HAP-1 (cell line): ENCODE results near the gene KCNIP1.
"Not testable (repeated sequence)": the region's sequence is repeated elsewhere in the genome, so short reads cannot be mapped to it uniquely, and the experiment has no call there.

Experiments
- DNase-seq, 2 experiments: peaks; one replicate each; pipeline ENCODE4 v3.0.0-alpha.2; 2016 to 2020; ENCODE audit warnings: low spot score in 2 of 2
- H3K27me3 ChIP-seq: fragments of 250-450 bp; sonication (Bioruptor Pico); 2 replicates; pipeline ENCODE4 v1.5.1; 2020; ENCODE audit warnings: low read depth, mild to moderate bottlenecking, moderate library complexity
- H3K36me3 ChIP-seq: fragments of 250-450 bp; sonication (Bioruptor Pico); replicated peaks from 2 replicates; pipeline ENCODE4 v1.5.1; 2020; ENCODE audit warnings: mild to moderate bottlenecking
- H3K4me1 ChIP-seq: fragments of 250-450 bp; sonication (Bioruptor Pico); 2 replicates; pipeline ENCODE4 v1.5.1; 2020; ENCODE audit warnings: mild to moderate bottlenecking
- H3K4me3 ChIP-seq: fragments of 250-450 bp; sonication (Bioruptor Pico); 2 replicates; pipeline ENCODE4 v1.5.1; 2020; ENCODE audit warnings: mild to moderate bottlenecking, moderate library complexity
- H3K9me3 ChIP-seq: fragments of 250-450 bp; sonication (Bioruptor Pico); 2 replicates; pipeline ENCODE4 v1.5.1; 2020; ENCODE audit warnings: mild to moderate bottlenecking, moderate library complexity
- in situ Hi-C: fragments of 300-500 bp; cut with MboI; formaldehyde crosslinking; loops from 3 replicates; pipeline ENCODE4 v1.14.3; 2020; ENCODE audit warnings: low sequenced_read_pairs, inconsistent platforms, mixed read lengths

The KCNIP1 gene

DNA sequence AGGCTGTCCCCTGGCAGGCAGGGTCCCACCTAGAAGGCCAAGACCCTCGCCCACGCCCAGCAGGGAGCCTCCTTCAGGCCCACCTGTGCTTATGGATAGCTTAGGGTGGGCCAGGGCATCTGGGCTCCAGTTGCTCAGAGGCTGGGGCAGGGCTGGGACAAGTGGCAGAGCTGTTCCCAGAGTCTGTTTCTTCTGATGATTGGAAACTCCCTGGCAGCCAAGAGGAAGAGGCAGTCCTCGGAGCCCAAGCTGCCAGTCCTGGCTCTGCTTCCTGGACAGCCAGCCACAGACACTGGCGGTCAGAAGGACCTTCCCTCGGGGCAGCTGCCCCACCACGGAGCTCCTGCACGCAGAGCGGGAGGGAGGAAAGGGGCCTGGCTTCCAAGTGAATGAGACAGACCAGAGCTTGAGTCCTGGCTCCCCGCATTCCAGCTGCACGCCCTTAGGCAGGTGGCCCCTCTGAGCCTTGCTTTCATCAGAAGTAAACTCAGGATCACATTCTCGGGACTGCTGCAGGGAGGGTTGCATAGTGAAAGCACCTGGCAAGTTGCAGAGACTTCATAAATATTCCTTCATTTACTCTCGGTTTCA lies 241.8 kb downstream of the KCNIP1 start:
- H3K36me3 ChIP-seq, result no peaks in the 10 kb centered on the region
- no peaks in the 10 kb centered on the region for H3K9me3 ChIP-seq
- H3K4me3 ChIP-seq, result no peak overlapping the region
- in situ Hi-C loops, result loop anchor here (10.0 kb wide), 1 partner anchor 589 kb away; no protein-coding TSS in a partner anchor
- peaks cover 3% of the 10 kb centered on the region; the same call in 1 of the 2 replicates for H3K4me1 ChIP-seq
- DNase-seq, result no peak
- peaks cover 12% of the 10 kb centered on the region for H3K27me3 ChIP-seq

DNA sequence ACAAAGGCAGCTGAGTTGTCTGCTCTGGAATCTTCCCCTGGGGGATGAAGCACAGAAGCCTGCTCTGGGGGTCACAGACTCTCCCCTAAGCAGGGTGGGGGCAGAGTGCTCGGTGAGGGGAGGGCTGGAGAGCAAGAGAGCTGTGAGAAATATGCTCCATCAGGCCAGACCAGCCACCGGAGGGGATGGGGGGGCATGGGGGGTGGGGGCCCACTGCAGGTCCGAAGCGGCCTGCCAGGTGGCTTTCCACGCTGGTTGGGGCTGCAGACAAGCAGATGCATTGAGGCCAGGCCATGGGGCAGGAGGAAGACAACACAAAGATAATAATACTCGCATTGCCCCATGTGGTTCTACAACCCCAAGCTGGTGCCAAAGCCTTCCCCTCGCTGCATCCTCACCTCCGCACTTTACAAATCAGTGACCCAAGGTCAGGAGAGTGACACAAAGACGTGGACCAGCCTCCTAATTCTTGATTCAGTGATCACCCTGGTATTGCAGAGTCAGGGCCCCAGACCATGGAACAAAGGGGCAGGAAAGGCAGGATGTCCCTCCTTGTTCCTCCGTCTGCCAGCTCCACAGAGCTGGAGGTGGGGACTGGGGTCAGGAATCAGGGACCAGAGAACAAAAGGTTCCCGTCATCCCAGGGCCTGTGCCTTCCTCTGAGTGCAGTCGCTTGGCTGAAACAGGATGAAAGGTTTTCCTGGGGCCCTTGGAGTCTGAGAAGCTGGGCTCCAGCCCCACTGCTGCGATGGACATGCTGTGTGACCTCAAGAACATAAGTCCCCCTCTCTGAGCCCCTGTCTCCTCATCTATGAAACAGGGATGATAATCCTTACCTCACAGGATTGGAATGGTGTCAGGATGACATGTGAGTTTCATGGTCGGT lies 242.5 kb downstream of the KCNIP1 start:
- no peak for DNase-seq
- Histone ChIP-seq H3K4me3 (no peak overlapping the region), H3K27me3 (peaks cover 12% of the 10 kb centered on the region), H3K9me3 (no peaks in the 10 kb centered on the region), H3K36me3 (no peaks in the 10 kb centered on the region), H3K4me1 (peaks cover 3% of the 10 kb centered on the region; the same call in 1 of the 2 replicates)
- in situ Hi-C loops, result loop anchor here (10.0 kb wide), 1 partner anchor 588 kb away; no protein-coding TSS in a partner anchor

DNA sequence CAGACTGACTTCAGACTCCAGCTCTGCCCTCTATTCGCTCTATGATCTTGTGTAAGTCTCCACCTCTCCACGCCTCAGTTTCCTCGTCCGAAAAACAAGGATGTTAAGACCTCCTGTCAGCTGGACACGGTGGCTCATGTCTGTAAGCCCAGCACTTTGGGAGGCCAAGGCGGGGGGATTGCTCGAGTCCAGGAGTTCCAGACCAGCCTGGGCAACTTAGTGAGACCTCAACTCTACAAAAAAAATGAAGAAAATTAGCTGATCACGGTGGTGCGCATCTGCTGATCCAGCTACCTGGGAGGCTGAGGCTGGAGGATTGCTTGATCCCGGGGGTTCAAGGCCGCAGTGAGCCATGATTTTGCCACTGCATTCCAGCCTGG lies 243.1 kb downstream of the KCNIP1 start:
- no peak overlapping the region for H3K4me3 ChIP-seq
- DNase-seq, result no peak
- in situ Hi-C loops, result loop anchor here (10.0 kb wide), 1 partner anchor 588 kb away; no protein-coding TSS in a partner anchor
- H3K27me3 ChIP-seq, result peaks cover 12% of the 10 kb centered on the region
- H3K9me3 ChIP-seq, result no peaks in the 10 kb centered on the region
- peaks cover 3% of the 10 kb centered on the region; the same call in 1 of the 2 replicates for H3K4me1 ChIP-seq
- no peaks in the 10 kb centered on the region for H3K36me3 ChIP-seq

DNA sequence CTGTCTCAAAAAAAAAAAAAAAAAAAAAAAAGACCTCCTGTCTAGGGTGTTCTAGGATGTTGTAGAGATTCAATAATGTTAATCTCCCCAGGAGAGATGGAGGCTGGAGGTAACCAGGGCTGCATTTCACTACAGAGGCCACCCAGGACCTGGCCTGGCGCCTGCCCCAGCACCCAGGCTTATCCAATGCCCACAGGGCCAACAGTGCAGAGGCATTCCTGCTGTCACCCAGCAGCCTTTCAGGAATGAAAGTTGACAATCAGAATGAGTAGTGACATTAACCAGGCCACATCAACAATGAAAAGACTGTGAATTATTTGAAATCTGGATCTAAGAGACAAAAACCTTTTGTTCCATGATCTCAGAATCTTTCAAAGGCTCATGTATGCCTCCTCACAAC lies 243.5 kb downstream of the KCNIP1 start:
- H3K27me3 ChIP-seq, result peaks cover 12% of the 10 kb centered on the region
- in situ Hi-C loops, result loop anchor here (10.0 kb wide), 1 partner anchor 587 kb away; no protein-coding TSS in a partner anchor
- H3K4me3 ChIP-seq, result no peak overlapping the region
- H3K4me1 ChIP-seq, result peaks cover 3% of the 10 kb centered on the region; the same call in 1 of the 2 replicates
- H3K36me3 ChIP-seq, result no peaks in the 10 kb centered on the region
- DNase-seq, result no peak
- H3K9me3 ChIP-seq, result no peaks in the 10 kb centered on the region

DNA sequence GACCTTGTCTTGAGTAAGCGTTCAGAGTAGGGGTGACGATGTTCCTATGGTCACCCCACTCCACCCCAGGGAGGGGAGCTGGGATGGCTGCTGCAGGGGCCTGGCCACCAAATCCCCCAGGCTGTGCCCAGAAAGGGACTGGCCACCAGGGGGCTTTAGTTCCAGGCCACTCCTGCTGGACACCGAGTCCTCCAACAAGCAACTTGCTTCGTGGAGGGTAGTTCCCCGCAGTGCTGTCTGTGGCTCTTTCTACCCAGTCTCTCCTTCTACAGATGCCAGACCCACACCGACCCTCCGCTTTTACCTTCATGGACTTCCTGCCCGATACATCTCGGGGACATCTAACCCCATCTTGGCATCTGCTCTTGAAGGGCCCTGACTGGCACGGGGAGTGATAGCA lies 244.0 kb downstream of the KCNIP1 start:
- no peaks in the 10 kb centered on the region for H3K9me3 ChIP-seq
- peak in 1 of 2 experiments; percentile 39 for DNase-seq
- in situ Hi-C loops, result loop anchor here (10.0 kb wide), 1 partner anchor 587 kb away; no protein-coding TSS in a partner anchor
- H3K4me3 ChIP-seq, result no peak overlapping the region
- H3K36me3 ChIP-seq, result no peaks in the 10 kb centered on the region
- H3K27me3 ChIP-seq, result peaks cover 12% of the 10 kb centered on the region
- peaks cover 3% of the 10 kb centered on the region; the same call in 1 of the 2 replicates for H3K4me1 ChIP-seq

DNA sequence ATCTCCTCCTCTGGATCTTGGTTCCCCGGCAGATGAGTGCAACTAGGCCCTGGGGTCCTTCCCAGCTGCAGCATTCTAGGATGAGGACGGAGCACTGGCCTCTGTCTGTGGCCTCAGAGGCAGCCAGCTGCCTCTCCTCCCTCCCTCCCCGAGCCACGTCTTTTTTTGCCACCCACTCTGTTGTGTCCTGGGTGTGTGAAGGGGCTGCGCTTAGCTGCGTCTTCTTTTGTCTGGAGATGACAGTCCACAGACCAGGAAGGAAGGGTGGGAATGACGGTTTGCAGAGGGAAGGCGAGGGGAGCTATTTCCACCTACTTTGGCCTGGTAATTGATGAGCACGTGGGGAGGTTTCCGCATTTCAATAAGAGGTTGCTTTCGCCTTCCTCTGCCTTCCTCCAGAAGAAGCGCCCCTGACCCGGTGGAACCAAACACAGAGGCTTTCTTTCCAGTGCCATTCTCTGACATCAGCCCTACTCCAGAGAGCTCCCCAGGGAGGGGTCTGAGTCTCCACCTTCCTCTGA lies 245.2 kb downstream of the KCNIP1 start:
- Histone ChIP-seq H3K4me3 (no peak overlapping the region), H3K27me3 (peaks cover 12% of the 10 kb centered on the region), H3K4me1 (peaks cover 3% of the 10 kb centered on the region; the same call in 1 of the 2 replicates), H3K36me3 (no peaks in the 10 kb centered on the region), H3K9me3 (no peaks in the 10 kb centered on the region)
- in situ Hi-C loops, result loop anchor here (10.0 kb wide), 1 partner anchor 586 kb away; no protein-coding TSS in a partner anchor
- no peak for DNase-seq

DNA sequence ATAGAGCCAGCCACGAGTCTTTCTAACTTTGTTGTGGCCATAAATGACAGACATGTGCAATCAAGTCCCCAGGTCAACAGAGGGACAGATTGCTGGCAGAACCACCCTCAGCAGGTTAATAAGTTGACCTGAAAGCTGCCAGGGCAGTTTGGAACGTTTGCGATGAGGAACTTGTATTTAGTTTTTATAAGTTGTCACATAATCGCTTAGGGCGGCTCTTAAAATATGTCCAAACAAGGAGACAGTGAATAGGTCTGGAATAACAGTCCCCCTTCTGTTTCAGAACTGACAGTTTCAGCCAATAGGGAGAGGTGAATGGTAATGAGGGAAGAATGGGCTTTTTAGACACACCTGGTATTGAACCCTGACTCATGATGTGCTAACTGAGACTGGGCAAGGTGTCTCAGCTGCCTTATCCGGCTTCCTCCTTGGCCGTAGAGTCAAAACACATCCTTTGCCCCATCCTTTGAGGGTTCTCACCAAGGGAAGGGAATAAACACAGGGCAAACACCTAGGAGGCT lies 246.2 kb downstream of the KCNIP1 start:
- peaks cover 7% of the 10 kb centered on the region for H3K27me3 ChIP-seq
- no peak overlapping the region for H3K4me3 ChIP-seq
- H3K4me1 ChIP-seq, result no peaks in the 10 kb centered on the region
- in situ Hi-C loops, result loop anchor here (10.0 kb wide), 1 partner anchor 585 kb away; no protein-coding TSS in a partner anchor
- no peaks in the 10 kb centered on the region for H3K36me3 ChIP-seq
- no peaks in the 10 kb centered on the region for H3K9me3 ChIP-seq
- DNase-seq, result no peak

DNA sequence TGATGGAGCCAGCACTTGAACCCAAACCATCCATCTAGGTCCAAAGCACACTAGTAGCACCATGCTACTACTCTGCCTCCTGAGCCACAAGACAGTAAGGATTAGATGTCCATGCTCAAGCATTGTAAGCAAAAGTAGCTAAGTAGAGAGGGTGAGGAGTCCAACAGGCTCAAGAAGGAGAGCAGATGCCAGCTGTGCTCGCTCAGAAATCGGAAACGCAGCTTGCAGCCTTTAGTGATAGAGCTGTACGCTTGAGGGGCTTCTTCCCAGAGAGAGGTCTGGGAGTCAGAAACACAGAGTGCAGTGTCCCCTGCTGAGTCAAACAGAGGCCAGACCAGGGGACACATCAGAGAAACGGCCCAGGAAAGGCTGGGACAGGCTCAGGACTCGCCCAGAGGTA lies 247.0 kb downstream of the KCNIP1 start:
- in situ Hi-C loops, result no loop called here
- no peaks in the 10 kb centered on the region for H3K9me3 ChIP-seq
- DNase-seq, result no peak
- H3K4me3 ChIP-seq, result no peak overlapping the region
- no peaks in the 10 kb centered on the region for H3K4me1 ChIP-seq
- peaks cover 7% of the 10 kb centered on the region for H3K27me3 ChIP-seq
- no peaks in the 10 kb centered on the region for H3K36me3 ChIP-seq

DNA sequence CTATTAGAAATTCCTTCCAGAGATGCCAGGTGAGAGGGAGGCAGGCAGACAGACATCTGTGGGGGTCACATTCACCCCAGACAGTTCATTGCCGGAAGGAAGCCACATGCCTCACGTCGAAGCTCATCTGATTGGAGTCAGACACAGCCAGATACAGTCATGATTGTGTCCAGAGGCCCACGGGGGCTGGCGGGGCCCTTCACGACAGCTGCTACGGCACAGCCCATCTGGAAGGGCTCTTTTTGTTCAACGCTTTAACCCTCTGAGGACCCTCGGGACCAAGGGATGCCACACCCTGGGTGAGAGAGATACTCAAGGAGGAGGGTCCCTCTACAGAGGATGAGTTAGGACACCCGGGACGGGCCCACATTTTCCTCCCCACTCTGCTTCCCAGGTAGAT lies 247.8 kb downstream of the KCNIP1 start:
- no peak overlapping the region for H3K4me3 ChIP-seq
- in situ Hi-C loops, result no loop called here
- no peaks in the 10 kb centered on the region for H3K36me3 ChIP-seq
- no peak for DNase-seq
- H3K9me3 ChIP-seq, result no peaks in the 10 kb centered on the region
- peaks cover 7% of the 10 kb centered on the region for H3K27me3 ChIP-seq
- H3K4me1 ChIP-seq, result no peaks in the 10 kb centered on the region

DNA sequence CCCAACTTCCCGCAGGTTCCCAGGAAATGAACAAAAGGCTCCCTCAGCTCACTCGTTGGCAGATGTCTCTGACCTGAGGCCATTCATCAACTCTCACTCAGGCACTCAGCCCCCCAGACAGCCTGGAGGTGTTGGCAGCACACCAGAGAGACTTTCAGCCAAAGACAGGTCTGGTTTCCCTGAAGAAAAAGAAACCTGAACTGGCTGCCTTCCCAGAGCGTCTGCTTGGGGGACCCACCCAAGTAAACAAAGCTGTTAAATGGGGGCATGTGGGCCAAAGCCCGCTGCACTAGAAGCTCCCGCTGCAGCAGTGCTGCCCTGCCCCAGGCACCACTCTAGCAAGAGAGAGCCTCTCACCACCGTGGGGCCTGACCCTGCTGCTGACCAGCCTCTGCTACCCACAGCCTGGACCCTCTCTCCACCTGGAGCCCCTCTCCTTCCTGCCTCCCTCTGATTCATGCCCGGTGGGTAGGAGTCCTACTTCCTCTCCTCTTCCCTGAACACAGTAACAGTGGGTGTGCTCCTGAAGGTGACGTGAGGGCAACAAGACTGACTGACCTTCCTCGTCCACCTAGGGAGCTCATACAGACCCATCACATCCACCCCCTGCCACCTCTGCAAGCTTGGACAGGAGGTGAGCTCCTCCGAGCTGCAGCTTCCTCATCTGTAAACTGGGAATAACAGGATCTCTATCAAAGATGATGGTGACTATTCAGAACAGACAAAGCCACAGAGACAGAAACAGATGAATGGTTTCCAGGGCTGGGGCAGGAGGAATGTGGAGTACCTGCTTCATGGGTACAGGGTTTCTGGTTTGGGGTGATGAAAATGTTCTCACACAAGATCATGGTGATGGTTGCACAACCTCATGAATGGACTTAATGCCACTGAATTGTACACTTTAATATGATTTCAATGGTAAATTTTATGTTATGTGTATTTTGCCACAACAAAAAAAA lies 248.7 kb downstream of the KCNIP1 start:
- no peaks in the 10 kb centered on the region for H3K36me3 ChIP-seq
- no peak for DNase-seq

DNA sequence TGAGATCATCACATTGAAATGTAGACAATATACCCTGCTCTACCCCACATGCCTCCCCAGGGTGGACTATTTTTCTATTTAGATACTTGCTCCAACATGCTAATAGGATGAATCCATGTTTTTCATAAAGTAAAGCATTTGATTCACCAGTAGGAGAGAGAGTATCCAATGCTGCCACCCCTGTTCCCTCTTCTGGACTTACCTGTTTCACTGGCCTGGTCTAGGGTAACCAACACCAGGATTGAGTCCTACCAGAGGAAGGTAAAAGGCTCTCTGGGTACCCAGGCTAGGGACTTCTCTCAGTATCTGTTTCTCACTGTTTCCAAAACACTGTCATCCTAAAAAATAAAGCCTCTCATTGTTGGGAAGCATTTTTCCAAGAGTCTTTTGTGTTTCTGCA lies 249.5 kb downstream of the KCNIP1 start:
- in situ Hi-C loops, result no loop called here
- H3K9me3 ChIP-seq, result no peaks in the 10 kb centered on the region

More for the DNA sequence above, 248.7 kb downstream of the KCNIP1 start:
- Histone ChIP-seq H3K9me3 (no peaks in the 10 kb centered on the region), H3K4me1 (no peaks in the 10 kb centered on the region), H3K4me3 (no peak overlapping the region), H3K27me3 (peaks cover 7% of the 10 kb centered on the region)
- in situ Hi-C loops, result no loop called here

DNA sequence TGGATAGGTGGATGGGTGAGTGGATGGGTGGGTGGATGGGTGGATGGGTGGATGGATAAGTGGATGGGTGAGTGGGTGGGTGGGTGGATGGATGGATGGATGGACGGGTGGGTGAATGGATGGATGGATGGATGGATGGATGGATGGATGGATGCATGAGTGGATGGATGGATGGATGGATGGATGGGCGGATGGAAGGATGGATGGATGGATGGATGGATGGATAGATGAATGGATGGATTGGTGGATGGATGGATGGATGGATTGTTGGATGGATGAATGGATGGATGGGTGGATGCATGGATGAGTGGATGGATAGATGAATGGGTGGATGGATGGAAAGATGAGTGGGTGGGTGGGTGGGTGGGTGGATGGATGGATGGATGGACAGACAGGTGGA lies 250.7 kb downstream of the KCNIP1 start:
- H3K4me1 ChIP-seq, result not testable (repeated sequence)

More for the DNA sequence above, 249.5 kb downstream of the KCNIP1 start:
- no peaks in the 10 kb centered on the region for H3K4me1 ChIP-seq
- no peak for DNase-seq
- H3K4me3 ChIP-seq, result no peak overlapping the region
- no peaks in the 10 kb centered on the region for H3K36me3 ChIP-seq
- H3K27me3 ChIP-seq, result peaks cover 7% of the 10 kb centered on the region

More for the DNA sequence above, 250.7 kb downstream of the KCNIP1 start:
- H3K27me3 ChIP-seq, H3K9me3 ChIP-seq, DNase-seq, in situ Hi-C loops, H3K4me3 ChIP-seq, H3K36me3 ChIP-seq: not testable (repeated sequence)
